ENCODE measurements around the gene FMNL2. TPM values are rescaled to one million over a fixed set of nuclear protein-coding genes. Genes with fewer than 3 reads are reported as not detected.

The FMNL2 gene
- polyA plus RNA-seq, 1 donor from 2014 or later = 86.5 TPM

DNA sequence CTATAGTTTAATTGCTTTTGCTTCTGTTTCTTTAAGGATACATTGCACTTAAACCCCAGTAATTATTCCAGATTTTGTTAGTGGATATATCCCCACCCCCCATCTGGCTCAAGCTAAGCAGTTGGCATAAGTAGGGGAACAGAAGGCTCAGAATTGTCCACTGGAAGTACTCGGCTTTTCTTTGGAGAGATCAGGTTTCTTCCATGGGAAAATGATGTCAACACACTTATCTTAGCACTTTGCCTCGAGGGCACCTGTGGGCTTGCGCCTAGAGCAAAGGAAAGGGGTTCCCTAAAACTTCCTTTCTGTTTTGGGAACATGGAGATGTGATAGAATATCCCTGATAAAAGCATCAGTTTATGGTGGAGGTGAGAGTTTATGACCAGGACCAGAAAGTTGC is 130.6 kb downstream of the FMNL2 start:
- H3K27me3 ChIP-seq (ENCODE audit: insufficient read depth, low read depth, low read length) = no peaks in the 10 kb centered on the region
- no peak overlapping the region for H3K9ac ChIP-seq (ENCODE audit: low read length)
- H3K36me3 ChIP-seq (ENCODE audit: insufficient read depth, low read length) = no peaks in the 10 kb centered on the region
- no peak overlapping the region for H3K4me2 ChIP-seq (ENCODE audit: low read length)
- H4K20me1 ChIP-seq (ENCODE audit: insufficient read depth) = no peaks in the 10 kb centered on the region
- no peak overlapping the region for H3K27ac ChIP-seq (ENCODE audit: low read length)
- no peak overlapping the region for H3K4me3 ChIP-seq (ENCODE audit: low read length)
- H3F3A ChIP-seq (ENCODE audit: insufficient read depth, low read length, poor library complexity, severe bottlenecking) = no peaks in the 10 kb centered on the region
- H3K9me2 ChIP-seq (ENCODE audit: insufficient read depth, low read length) = no peaks in the 10 kb centered on the region
- peaks cover 16% of the 10 kb centered on the region for H3K79me2 ChIP-seq (replicated peaks; ENCODE audit: insufficient read depth, low read length)
- H3K9me3 ChIP-seq (ENCODE audit: low read length) = no peaks in the 10 kb centered on the region
- H2AFZ ChIP-seq (ENCODE audit: low read depth, low read length) = no peak overlapping the region
- TF ChIP-seq MXI1 (conservative IDR thresholded peaks at IDR 0.05; ENCODE audit: poor library complexity, severe bottlenecking) (no peak), SMC3 (conservative IDR thresholded peaks at IDR 0.05; ENCODE audit: poor library complexity) (no peak), REST (IDR thresholded peaks at IDR 0.05; ENCODE audit: borderline replicate concordance) (no peak), TAF1 (IDR thresholded peaks at IDR 0.05; ENCODE audit: low read depth) (no peak), EP300 (conservative IDR thresholded peaks at IDR 0.05; ENCODE audit: poor library complexity, severe bottlenecking) (no peak), POLR2AphosphoS5 (IDR thresholded peaks at IDR 0.05) (no peak), EZH2 (IDR thresholded peaks at IDR 0.05; ENCODE audit: borderline replicate concordance, insufficient read depth, low read length, poor library complexity, severe bottlenecking) (no peak), RAD21 (conservative IDR thresholded peaks at IDR 0.05) (no peak)
- TF ChIP-seq, protein P1, sequence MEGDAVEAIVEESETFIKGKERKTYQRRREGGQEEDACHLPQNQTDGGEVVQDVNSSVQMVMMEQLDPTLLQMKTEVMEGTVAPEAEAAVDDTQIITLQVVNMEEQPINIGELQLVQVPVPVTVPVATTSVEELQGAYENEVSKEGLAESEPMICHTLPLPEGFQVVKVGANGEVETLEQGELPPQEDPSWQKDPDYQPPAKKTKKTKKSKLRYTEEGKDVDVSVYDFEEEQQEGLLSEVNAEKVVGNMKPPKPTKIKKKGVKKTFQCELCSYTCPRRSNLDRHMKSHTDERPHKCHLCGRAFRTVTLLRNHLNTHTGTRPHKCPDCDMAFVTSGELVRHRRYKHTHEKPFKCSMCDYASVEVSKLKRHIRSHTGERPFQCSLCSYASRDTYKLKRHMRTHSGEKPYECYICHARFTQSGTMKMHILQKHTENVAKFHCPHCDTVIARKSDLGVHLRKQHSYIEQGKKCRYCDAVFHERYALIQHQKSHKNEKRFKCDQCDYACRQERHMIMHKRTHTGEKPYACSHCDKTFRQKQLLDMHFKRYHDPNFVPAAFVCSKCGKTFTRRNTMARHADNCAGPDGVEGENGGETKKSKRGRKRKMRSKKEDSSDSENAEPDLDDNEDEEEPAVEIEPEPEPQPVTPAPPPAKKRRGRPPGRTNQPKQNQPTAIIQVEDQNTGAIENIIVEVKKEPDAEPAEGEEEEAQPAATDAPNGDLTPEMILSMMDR (IDR thresholded peaks at IDR 0.05; ENCODE audit: poor library complexity, severe bottlenecking) = no peak

DNA sequence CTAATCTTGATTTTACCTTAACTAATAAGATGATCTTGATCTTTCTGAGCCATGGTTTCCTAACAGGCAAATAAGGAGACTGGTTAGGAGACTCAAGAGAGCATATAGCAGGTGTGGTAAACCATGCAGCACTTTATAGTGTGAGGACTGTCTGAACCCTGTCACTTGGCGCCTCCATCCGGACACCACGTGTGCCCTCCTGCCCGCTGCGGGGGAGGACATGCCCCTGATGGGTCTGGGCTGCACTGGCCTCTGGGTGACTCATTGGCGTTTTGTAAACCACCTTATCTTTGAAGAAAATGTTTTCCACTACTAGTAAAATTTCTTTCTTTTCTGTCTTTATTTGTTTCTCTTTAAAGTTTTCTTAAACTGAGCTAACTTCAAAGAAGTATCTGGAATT is 131.1 kb downstream of the FMNL2 start:
- peaks cover 12% of the 10 kb centered on the region for H3K79me2 ChIP-seq (replicated peaks; ENCODE audit: insufficient read depth, low read length)
- H3K9me3 ChIP-seq (ENCODE audit: low read length) = no peaks in the 10 kb centered on the region
- no peak overlapping the region for H3K4me3 ChIP-seq (ENCODE audit: low read length)
- H3K9me2 ChIP-seq (ENCODE audit: insufficient read depth, low read length) = no peaks in the 10 kb centered on the region
- H2AFZ ChIP-seq (ENCODE audit: low read depth, low read length) = no peak overlapping the region
- no peaks in the 10 kb centered on the region for H3K36me3 ChIP-seq (ENCODE audit: insufficient read depth, low read length)
- H3K4me2 ChIP-seq (ENCODE audit: low read length) = no peak overlapping the region
- no peak overlapping the region for H3K9ac ChIP-seq (ENCODE audit: low read length)
- no peak for TF ChIP-seq SMC3 (conservative IDR thresholded peaks at IDR 0.05; ENCODE audit: poor library complexity)
- no peak for TF ChIP-seq EP300 (conservative IDR thresholded peaks at IDR 0.05; ENCODE audit: poor library complexity, severe bottlenecking)
- no peak for TF ChIP-seq TAF1 (IDR thresholded peaks at IDR 0.05; ENCODE audit: low read depth)
- TF ChIP-seq RAD21 (conservative IDR thresholded peaks at IDR 0.05) = no peak
- TF ChIP-seq, protein P1 (IDR thresholded peaks at IDR 0.05; ENCODE audit: poor library complexity, severe bottlenecking) = no peak
- no peak for TF ChIP-seq EZH2 (IDR thresholded peaks at IDR 0.05; ENCODE audit: borderline replicate concordance, insufficient read depth, low read length, poor library complexity, severe bottlenecking)
- TF ChIP-seq REST (IDR thresholded peaks at IDR 0.05; ENCODE audit: borderline replicate concordance) = no peak
- no peak for TF ChIP-seq MXI1 (conservative IDR thresholded peaks at IDR 0.05; ENCODE audit: poor library complexity, severe bottlenecking)
- no peak for TF ChIP-seq POLR2AphosphoS5 (IDR thresholded peaks at IDR 0.05)
- H4K20me1 ChIP-seq (ENCODE audit: insufficient read depth) = no peaks in the 10 kb centered on the region
- no peaks in the 10 kb centered on the region for H3F3A ChIP-seq (ENCODE audit: insufficient read depth, low read length, poor library complexity, severe bottlenecking)
- no peaks in the 10 kb centered on the region for H3K27me3 ChIP-seq (ENCODE audit: insufficient read depth, low read depth, low read length)
- no peak overlapping the region for H3K27ac ChIP-seq (ENCODE audit: low read length)
